Stomach (tissue), 9 donors: ENCODE data around the gene DQX1. TPM values are rescaled to one million over a fixed set of nuclear protein-coding genes. Genes with fewer than 3 reads are reported as not detected.

Experiments
- DNase-seq, 2 donors: peaks; one replicate each; pipeline versions ENCODE4 v3.0.0 to v3.0.0-alpha.2; 2013 to 2019
- H3K27ac ChIP-seq, 5 donors: fragments of 200-600 bp in 4 of 5; sonication (generic) in 4 of 5; one replicate each; pipeline ENCODE4 v1.5.1; 2013 to 2019; ENCODE audit warnings: mild to moderate bottlenecking in 1 of 5, moderate library complexity in 1 of 5
- H3K27me3 ChIP-seq, 3 donors: fragments of 200-600 bp; sonication (generic); one replicate each; pipeline ENCODE4 v1.5.1; 2017 to 2019; ENCODE audit warnings: mixed run types in 1 of 3
- H3K36me3 ChIP-seq, 4 donors: fragments of 200-600 bp; sonication (generic); 1 replicate in 3 of 4; 2 replicates in 1 of 4; pipeline ENCODE4 v1.5.1; 2016 to 2019
- H3K4me1 ChIP-seq, 4 donors: fragments of 200-600 bp; sonication (generic); one replicate each; pipeline ENCODE4 v1.5.1; 2016 to 2019
- H3K4me3 ChIP-seq, 4 donors: fragments of 200-600 bp; sonication (generic) in 3 of 4; one replicate each; pipeline ENCODE4 v1.5.1; 2016 to 2019; ENCODE audit warnings: mild to moderate bottlenecking in 1 of 4
- H3K9me3 ChIP-seq, 4 donors: fragments of 200-600 bp; sonication (generic); one replicate each; pipeline ENCODE4 v1.5.1; 2016 to 2019
- CTCF ChIP-seq, 7 experiments: fragments of 450-650 bp in 4 of 7; fragments of 200-600 bp in 3 of 7; sonication (generic) in 3 of 7; IDR thresholded peaks; one replicate each; pipeline ENCODE4 v1.5.1; 2016 to 2019; ENCODE audit warnings: antibody characterized with exemption in 7 of 7, control low read depth in 2 of 7, mild to moderate bottlenecking in 1 of 7
- EP300 ChIP-seq: sonication (generic); formaldehyde crosslinking; IDR thresholded peaks from one replicate; pipeline ENCODE4 v1.6.1; 2017; ENCODE audit warnings: antibody characterized with exemption
- POLR2A ChIP-seq, 4 donors: fragments of 450-650 bp; IDR thresholded peaks; one replicate each; pipeline ENCODE4 v1.6.1; 2016; ENCODE audit warnings: antibody characterized with exemption in 4 of 4, control low read depth in 2 of 4, mild to moderate bottlenecking in 1 of 4, moderate library complexity in 1 of 4
- POLR2AphosphoS5 ChIP-seq, 3 donors: sonication (generic); formaldehyde crosslinking; IDR thresholded peaks; one replicate each; pipeline ENCODE4 v1.6.1; 2016; ENCODE audit warnings: antibody characterized with exemption in 3 of 3
- WGBS, 5 donors: extraction: QIAGEN DNeasy Blood & Tissue Kit in 3 of 5; methylation state at CpG; one replicate each; pipeline versions ENCODE4 v1.1.5 to v1.1.7; 2013 to 2018; 5-methylcytosine and 5-hydroxymethylcytosine counted together
- intact Hi-C: fragments of 100-400 bp; cut with DNase I; formaldehyde crosslinking; loops from one replicate; pipeline ENCODE4 v1.15.1; 2023; ENCODE audit warnings: low total_unique reads
- polyA plus RNA-seq, 3 donors: library from polyadenylated mRNA; stranded (reverse); fragments of 200-250 nt; gene quantifications; one replicate each; pipeline ENCODE4 v1.2.3, GENCODE V29; 2013
- total RNA-seq, 5 donors: library from RNA; depleted of rRNA; stranded (reverse); fragments of >200 nt; gene quantifications; one replicate each; pipeline versions ENCODE4 v1.1.0 to v1.2.3, GENCODE V29; 2014 to 2016
- donor health status: healthy with polysubstance abuse.
- donor health status: Bipolar disorder and iron deficiency.
- donor health status: healthy.

Gene DQX1
- total and polyA plus RNA-seq, 8 donors = 2.1 to 42.6 (median 10.3) TPM

DNA sequence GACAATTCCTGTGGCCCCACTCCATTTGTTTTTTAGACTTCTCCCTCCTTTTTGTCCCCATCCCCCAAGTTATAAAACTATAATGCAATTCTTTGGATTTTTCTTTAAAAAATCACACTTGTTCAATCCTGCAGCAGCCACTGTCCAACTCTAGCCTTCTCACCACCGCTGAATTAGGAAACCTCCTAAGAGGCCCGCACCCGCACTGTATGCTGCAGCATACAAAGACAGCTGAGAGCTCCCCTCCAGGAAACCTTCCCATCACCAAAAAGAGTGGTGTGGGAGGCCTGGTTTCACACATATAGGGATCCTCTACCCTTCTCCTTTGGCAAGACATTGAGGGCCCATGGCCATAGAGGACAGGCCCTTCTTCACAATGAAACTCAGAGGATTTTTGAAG, 21.4 kb downstream of the DQX1 start:
- H3K9me3 ChIP-seq = no peaks in the 10 kb centered on the region
- peak overlapping the region in 3 of 4 donors; percentile 47 to 67 (median 51) for H3K4me3 ChIP-seq
- peaks cover 0 to 54% (median 7%) of the 10 kb centered on the region in 3 donors for H3K27me3 ChIP-seq
- H3K36me3 ChIP-seq = peaks cover 6 to 22% (median 17%) of the 10 kb centered on the region in 4 donors
- 84 to 93% (median 90%) methylated on average over 3 of the region's 3 CpGs for WGBS, 5 donors
- intact Hi-C loops = no loop called here
- TF ChIP-seq POLR2AphosphoS5 (IDR thresholded peaks at IDR 0.05) (no peak), CTCF (IDR thresholded peaks at IDR 0.05) (no peak), POLR2A (IDR thresholded peaks at IDR 0.05) (no peak), EP300 (no peak)
- H3K4me1 ChIP-seq = peaks cover 55 to 71% (median 71%) of the 10 kb centered on the region in 4 donors
- peak overlapping the region in 4 of 5 donors; percentile 85 to 95 (median 90) for H3K27ac ChIP-seq
- DNase-seq = no peak

DNA sequence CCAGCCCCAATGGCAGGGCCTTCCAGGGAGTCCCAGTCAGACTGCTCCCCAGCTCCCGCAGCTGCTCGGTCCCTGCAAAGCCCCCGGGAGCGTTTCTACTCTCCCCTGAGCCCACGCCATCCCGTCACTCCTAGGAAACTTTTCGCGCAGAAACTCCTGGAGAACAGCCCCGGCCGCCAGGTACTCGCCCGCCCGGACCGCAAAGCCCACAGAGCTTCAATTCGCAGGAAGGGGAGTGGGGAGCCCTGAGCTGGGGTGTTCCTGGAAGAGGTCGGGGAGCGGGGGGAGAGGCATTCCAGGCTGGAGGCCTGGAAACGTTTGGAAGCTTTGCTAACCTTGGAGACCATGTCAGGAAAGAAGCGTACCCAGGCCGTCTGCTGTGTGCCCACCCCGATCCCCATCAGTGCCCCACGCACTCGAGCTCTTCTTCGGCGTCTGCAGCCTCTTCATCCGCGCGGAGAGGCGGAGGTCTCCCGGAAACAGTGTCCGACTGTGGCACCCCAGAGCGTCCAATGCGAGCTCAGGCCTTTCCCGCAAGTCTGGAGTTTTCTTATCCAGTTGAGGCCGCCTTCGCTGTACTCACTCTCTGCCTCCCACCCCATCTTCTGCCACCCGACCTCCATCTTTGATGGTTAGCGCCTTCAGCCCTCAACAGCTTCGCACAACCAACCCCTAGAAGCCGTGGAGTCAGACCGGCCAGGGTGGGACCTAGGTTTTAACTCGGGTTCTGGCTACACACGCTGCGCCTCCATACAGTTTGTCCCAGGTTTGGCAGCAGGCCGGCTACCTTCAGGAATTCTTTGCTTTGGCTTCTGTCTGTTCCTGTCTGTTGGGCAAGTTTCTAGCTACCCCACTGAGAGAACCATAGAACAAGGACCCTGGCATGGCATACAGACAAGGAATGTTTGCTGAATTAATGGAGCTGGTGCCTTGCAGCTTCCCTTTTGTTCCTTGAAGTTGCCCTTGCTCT, 22.2 kb downstream of the DQX1 start:
- Histone ChIP-seq H3K36me3 (peaks cover 6 to 22% (median 17%) of the 10 kb centered on the region in 4 donors), H3K4me3 (peak overlapping the region; percentile 47 to 67 (median 52)), H3K27me3 (peaks cover 0 to 61% (median 15%) of the 10 kb centered on the region in 3 donors), H3K9me3 (no peaks in the 10 kb centered on the region), H3K27ac (peak overlapping the region; percentile 85 to 95 (median 93)), H3K4me1 (peaks cover 63 to 79% (median 79%) of the 10 kb centered on the region in 4 donors)
- peak; percentile 33 to 38 for DNase-seq
- 23 to 37% (median 35%) methylated on average over 35 to 45 of the region's 45 CpGs for WGBS, 5 donors
- intact Hi-C loops = no loop called here
- no peak for TF ChIP-seq POLR2A (IDR thresholded peaks at IDR 0.05)
- TF ChIP-seq CTCF (IDR thresholded peaks at IDR 0.05) = no peak
- no peak for TF ChIP-seq EP300
- no peak for TF ChIP-seq POLR2AphosphoS5 (IDR thresholded peaks at IDR 0.05)

DNA sequence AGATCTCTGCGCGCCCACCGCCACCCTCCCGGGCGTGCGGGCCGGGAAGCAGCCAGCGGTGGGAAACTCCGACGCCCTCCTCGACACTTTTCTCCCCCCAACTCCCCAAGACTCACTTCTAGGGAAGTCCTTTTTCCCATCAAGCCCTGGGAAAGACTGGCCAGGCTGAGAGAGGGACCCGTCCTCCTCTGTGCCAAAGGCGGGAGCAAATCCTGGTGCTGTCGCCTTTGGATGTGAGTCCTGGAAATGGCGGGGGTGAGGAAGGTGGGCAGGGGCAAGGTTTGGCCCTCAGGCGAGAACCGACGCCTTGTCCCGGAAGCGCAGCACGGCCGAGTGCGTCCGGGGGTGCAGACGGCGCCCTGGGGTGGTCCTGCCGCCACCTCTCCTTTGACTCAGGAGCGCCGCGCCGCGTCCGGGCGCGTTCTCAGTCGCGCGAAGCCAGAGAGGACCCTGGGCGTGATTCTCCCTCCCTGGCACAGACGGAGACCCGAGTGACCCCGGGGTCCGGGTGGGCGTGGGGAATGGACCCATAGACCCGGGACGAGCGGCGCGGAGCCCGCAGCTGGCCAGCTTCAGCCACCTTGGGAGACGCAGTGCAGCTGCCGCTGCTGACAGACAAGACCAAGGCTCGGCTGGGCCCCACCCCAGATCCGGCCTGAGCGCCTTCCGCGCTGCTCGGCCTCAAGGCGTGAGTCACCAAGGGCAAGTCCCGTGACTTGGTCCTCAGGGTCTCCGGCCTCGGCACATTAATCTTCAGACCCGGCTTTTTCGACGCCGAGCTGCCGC, 23.1 kb downstream of the DQX1 start:
- H3K4me1 ChIP-seq = peaks cover 67 to 81% (median 80%) of the 10 kb centered on the region in 4 donors
- intact Hi-C loops = no loop called here
- peaks cover 6 to 22% (median 17%) of the 10 kb centered on the region in 4 donors for H3K36me3 ChIP-seq
- peak; percentile 87 to 94 for DNase-seq
- H3K9me3 ChIP-seq = no peaks in the 10 kb centered on the region
- H3K27ac ChIP-seq = peak overlapping the region; percentile 85 to 95 (median 93)
- H3K27me3 ChIP-seq = peaks cover 0 to 63% (median 23%) of the 10 kb centered on the region in 3 donors
- H3K4me3 ChIP-seq = peak overlapping the region; percentile 47 to 67 (median 52)
- TF ChIP-seq POLR2AphosphoS5 (IDR thresholded peaks at IDR 0.05) = peak; percentile 39 to 86 (median 82)
- peak in 1 of 7 experiments; percentile 20 for TF ChIP-seq CTCF (IDR thresholded peaks at IDR 0.05)
- peak in 1 of 4 donors; percentile 49 for TF ChIP-seq POLR2A (IDR thresholded peaks at IDR 0.05)
- TF ChIP-seq EP300 = no peak
- 1 to 9% (median 1%) methylated on average over 35 to 67 of the region's 67 CpGs for WGBS, 5 donors
